ENCODE data around the gene IGDCC3.
A peak's percentile ranks its signal among the peaks of the same experiment; 100 is the strongest.

Gene IGDCC3

GRCh38 chr15:65307978-65308377, 69.8 kb downstream of the IGDCC3 start:
- DNase-seq (ENCODE audit: extremely low read depth, insufficient read length): no peak
- TF ChIP-seq CTCF (IDR thresholded peaks at IDR 0.05; ENCODE audit: insufficient read depth, low read length, poor library complexity, severe bottlenecking): no peak
- Histone ChIP-seq H3K4me3 (replicated peaks; ENCODE audit: low read depth, low read length) (no peak overlapping the region), H3K27me3 (replicated peaks; ENCODE audit: control insufficient read depth, insufficient read depth, low read length) (no peaks in the 10 kb centered on the region; the same call in 1 of the 2 replicates), H3K36me3 (ENCODE audit: control insufficient read depth, insufficient read depth, low read length) (no peaks in the 10 kb centered on the region)

DNA sequence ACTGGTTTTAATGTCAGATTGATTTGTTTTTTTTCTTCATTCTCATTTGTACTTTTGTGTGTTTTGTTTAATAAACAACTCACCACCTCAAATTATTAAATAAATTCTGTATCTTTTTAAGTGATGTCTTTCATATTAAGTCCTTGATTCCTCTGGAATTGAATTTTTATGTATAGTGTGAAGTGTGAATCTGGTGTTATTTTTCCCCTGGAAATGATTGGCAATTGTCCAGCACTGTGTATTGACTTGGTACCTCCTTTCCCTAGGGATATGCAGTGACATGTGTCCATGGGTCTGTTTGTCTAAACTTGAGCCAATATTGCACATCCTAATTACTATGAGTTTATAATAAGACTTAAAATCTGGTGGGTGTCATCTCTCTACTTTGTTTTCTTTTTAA, 71.3 kb downstream of the IGDCC3 start:
- Histone ChIP-seq H3K4me3 (replicated peaks; ENCODE audit: low read depth, low read length) (no peak overlapping the region), H3K27me3 (replicated peaks; ENCODE audit: control insufficient read depth, insufficient read depth, low read length) (no peaks in the 10 kb centered on the region), H3K36me3 (ENCODE audit: control insufficient read depth, insufficient read depth, low read length) (no peaks in the 10 kb centered on the region)
- DNase-seq (ENCODE audit: extremely low read depth, insufficient read length): no peak
- no peak for TF ChIP-seq CTCF (IDR thresholded peaks at IDR 0.05; ENCODE audit: insufficient read depth, low read length, poor library complexity, severe bottlenecking)

- no peak for DNase-seq (ENCODE audit: extremely low read depth, insufficient read length)
- no peak overlapping the region for H3K4me3 ChIP-seq (replicated peaks; ENCODE audit: low read depth, low read length)
- TF ChIP-seq CTCF (IDR thresholded peaks at IDR 0.05; ENCODE audit: insufficient read depth, low read length, poor library complexity, severe bottlenecking): no peak
- H3K36me3 ChIP-seq (ENCODE audit: control insufficient read depth, insufficient read depth, low read length): no peaks in the 10 kb centered on the region
- no peaks in the 10 kb centered on the region for H3K27me3 ChIP-seq (replicated peaks; ENCODE audit: control insufficient read depth, insufficient read depth, low read length)
Observed at GRCh38 chr15:65305776-65306175, 72.0 kb downstream of the IGDCC3 start.

DNA sequence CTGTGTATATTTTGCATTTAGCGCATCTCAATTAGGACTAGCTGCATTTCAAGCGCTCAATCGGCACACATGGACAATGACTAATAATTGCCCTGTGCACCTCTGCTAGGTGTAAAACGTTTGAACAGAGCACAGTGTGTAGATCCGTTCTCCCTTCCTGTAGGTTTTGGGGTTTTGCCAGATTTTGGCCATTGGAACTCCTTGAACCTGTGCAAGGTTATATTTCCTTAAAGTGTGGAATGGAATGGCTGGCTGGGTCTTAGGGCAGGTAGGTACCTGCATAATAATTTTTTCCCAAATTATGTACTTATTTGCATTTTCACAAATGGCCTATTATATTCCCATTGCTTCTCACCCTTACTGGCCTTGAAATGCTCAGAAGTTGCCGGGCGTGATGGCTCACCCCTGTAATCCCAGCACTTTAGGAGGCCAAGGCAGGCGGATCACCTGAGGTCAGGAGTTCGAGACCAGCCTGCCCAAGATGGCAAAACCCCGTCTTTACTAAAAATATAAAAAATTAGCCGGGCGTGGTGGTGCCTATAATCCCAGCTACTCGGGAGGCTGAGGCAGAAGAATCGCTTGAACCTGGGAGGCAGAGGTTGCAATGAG, 72.5 kb downstream of the IGDCC3 start:
- no peak for TF ChIP-seq CTCF (IDR thresholded peaks at IDR 0.05; ENCODE audit: insufficient read depth, low read length, poor library complexity, severe bottlenecking)
- H3K4me3 ChIP-seq (replicated peaks; ENCODE audit: low read depth, low read length): no peak overlapping the region
- no peaks in the 10 kb centered on the region for H3K36me3 ChIP-seq (ENCODE audit: control insufficient read depth, insufficient read depth, low read length)
- no peaks in the 10 kb centered on the region for H3K27me3 ChIP-seq (replicated peaks; ENCODE audit: control insufficient read depth, insufficient read depth, low read length)
- DNase-seq (ENCODE audit: extremely low read depth, insufficient read length): no peak

GRCh38 chr15:65304381-65305149, 73.2 kb downstream of the IGDCC3 start, which contains the start of gene RNU5B-1:
Gene RNU5B-1 (plus strand): TSS chr15:65304677.
- Histone ChIP-seq H3K27me3 (replicated peaks; ENCODE audit: control insufficient read depth, insufficient read depth, low read length) (no peaks in the 10 kb centered on the region), H3K36me3 (ENCODE audit: control insufficient read depth, insufficient read depth, low read length) (no peaks in the 10 kb centered on the region), H3K4me3 (replicated peaks; ENCODE audit: low read depth, low read length) (peak within 1 kb of the TSS; percentile 69)
- peak; percentile 87 for TF ChIP-seq CTCF (IDR thresholded peaks at IDR 0.05; ENCODE audit: insufficient read depth, low read length, poor library complexity, severe bottlenecking)
- DNase-seq (ENCODE audit: extremely low read depth, insufficient read length): peak; percentile 92
